ENCODE results near the gene PRR5L.

The PRR5L gene

GRCh38 chr11:36438126-36438525 is 142.0 kb downstream of the PRR5L start:
- TF ChIP-seq FOXP2 (optimal IDR thresholded peaks at IDR 0.05; ENCODE audit: borderline replicate concordance, extremely low read depth, extremely low read length, insufficient read depth) (no peak), POLR2AphosphoS5 (IDR thresholded peaks at IDR 0.05; ENCODE audit: low read depth, low read length) (no peak), REST (IDR thresholded peaks at IDR 0.05; ENCODE audit: insufficient read depth in 1 of 2, low read depth in 2 of 2, low read length in 2 of 2) (no peak), TAF1 (IDR thresholded peaks at IDR 0.05; ENCODE audit: borderline replicate concordance, insufficient read depth, low read length) (no peak), SIN3A (IDR thresholded peaks at IDR 0.05; ENCODE audit: borderline replicate concordance, insufficient read depth, low read length) (no peak)

- TF ChIP-seq REST (IDR thresholded peaks at IDR 0.05; ENCODE audit: insufficient read depth in 1 of 2, low read depth in 2 of 2, low read length in 2 of 2) (no peak), FOXP2 (optimal IDR thresholded peaks at IDR 0.05; ENCODE audit: borderline replicate concordance, extremely low read depth, extremely low read length, insufficient read depth) (no peak), SIN3A (IDR thresholded peaks at IDR 0.05; ENCODE audit: borderline replicate concordance, insufficient read depth, low read length) (no peak), TAF1 (IDR thresholded peaks at IDR 0.05; ENCODE audit: borderline replicate concordance, insufficient read depth, low read length) (no peak), POLR2AphosphoS5 (IDR thresholded peaks at IDR 0.05; ENCODE audit: low read depth, low read length) (no peak)
These were observed 145.6 kb downstream of the PRR5L start for GRCh38 chr11:36441610-36442208.

GRCh38 chr11:36443661-36444060 is 147.6 kb downstream of the PRR5L start:
- no peak for TF ChIP-seq TAF1 (IDR thresholded peaks at IDR 0.05; ENCODE audit: borderline replicate concordance, insufficient read depth, low read length)
- no peak for TF ChIP-seq POLR2AphosphoS5 (IDR thresholded peaks at IDR 0.05; ENCODE audit: low read depth, low read length)
- TF ChIP-seq REST (IDR thresholded peaks at IDR 0.05; ENCODE audit: insufficient read depth in 1 of 2, low read depth in 2 of 2, low read length in 2 of 2), result no peak
- TF ChIP-seq SIN3A (IDR thresholded peaks at IDR 0.05; ENCODE audit: borderline replicate concordance, insufficient read depth, low read length), result no peak
- TF ChIP-seq FOXP2 (optimal IDR thresholded peaks at IDR 0.05; ENCODE audit: borderline replicate concordance, extremely low read depth, extremely low read length, insufficient read depth), result no peak

GRCh38 chr11:36446135-36446534 is 150.0 kb downstream of the PRR5L start:
- TF ChIP-seq SIN3A (IDR thresholded peaks at IDR 0.05; ENCODE audit: borderline replicate concordance, insufficient read depth, low read length) (no peak), REST (IDR thresholded peaks at IDR 0.05; ENCODE audit: insufficient read depth in 1 of 2, low read depth in 2 of 2, low read length in 2 of 2) (no peak), TAF1 (IDR thresholded peaks at IDR 0.05; ENCODE audit: borderline replicate concordance, insufficient read depth, low read length) (no peak), POLR2AphosphoS5 (IDR thresholded peaks at IDR 0.05; ENCODE audit: low read depth, low read length) (no peak), FOXP2 (optimal IDR thresholded peaks at IDR 0.05; ENCODE audit: borderline replicate concordance, extremely low read depth, extremely low read length, insufficient read depth) (no peak)

Measured in PFSK-1 (cell line).